Prostate gland (tissue), 2 donors: ENCODE results near the gene POLD2.

Experiments used
- CTCF ChIP-seq, 4 experiments: fragments of 200-600 bp in 2 of 4; fragments of 450-650 bp in 2 of 4; sonication (generic) in 2 of 4; IDR thresholded peaks; 1 replicate in 3 of 4; 2 replicates in 1 of 4; pipeline ENCODE4 v1.5.1; 2016 to 2019; ENCODE audit warnings: antibody characterized with exemption in 4 of 4, mild to moderate bottlenecking in 2 of 4, moderate library complexity in 2 of 4
- POLR2A ChIP-seq: fragments of 450-650 bp; IDR thresholded peaks from one replicate; pipeline ENCODE4 v1.6.1; 2016; ENCODE audit warnings: antibody characterized with exemption, mild to moderate bottlenecking
- POLR2AphosphoS5 ChIP-seq: sonication (generic); formaldehyde crosslinking; IDR thresholded peaks from one replicate; pipeline ENCODE4 v1.6.1; 2017; ENCODE audit warnings: antibody characterized with exemption

DNA sequence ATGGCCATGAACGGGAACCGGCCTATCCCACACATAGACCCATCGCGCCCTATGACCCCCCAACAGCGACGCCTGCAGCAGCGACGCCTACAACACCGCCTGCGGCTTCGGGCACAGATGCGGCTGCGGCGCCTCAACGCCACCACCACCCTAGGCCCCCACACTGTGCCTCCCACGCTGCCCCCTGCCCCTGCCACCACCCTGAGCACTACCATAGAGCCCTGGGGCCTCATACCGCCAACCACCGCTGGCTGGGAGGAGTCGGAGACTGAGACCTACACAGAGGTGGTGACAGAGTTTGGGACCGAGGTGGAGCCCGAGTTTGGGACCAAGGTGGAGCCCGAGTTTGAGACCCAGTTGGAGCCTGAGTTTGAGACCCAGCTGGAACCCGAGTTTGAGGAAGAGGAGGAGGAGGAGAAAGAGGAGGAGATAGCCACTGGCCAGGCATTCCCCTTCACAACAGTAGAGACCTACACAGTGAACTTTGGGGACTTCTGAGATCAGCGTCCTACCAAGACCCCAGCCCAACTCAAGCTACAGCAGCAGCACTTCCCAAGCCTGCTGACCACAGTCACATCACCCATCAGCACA is 9.5 kb downstream of the POLD2 start:
- TF ChIP-seq CTCF (IDR thresholded peaks at IDR 0.05) (no peak), POLR2AphosphoS5 (no peak), POLR2A (no peak)
